Liver (tissue), 9 donors: Measurements from ENCODE around the gene ZNF579. TPM values are rescaled to one million over a fixed set of nuclear protein-coding genes. Genes with fewer than 3 reads are reported as not detected.

Experiments
- DNase-seq: peaks from one replicate; pipeline ENCODE4 v3.0.0-alpha.2; 2017; ENCODE audit warnings: low spot score
- H3K27ac ChIP-seq, 2 donors: one replicate each; pipeline ENCODE4 v1.7.0; 2013; ENCODE audit warnings: inconsistent platforms in 2 of 2, low read length in 2 of 2, control low read depth in 1 of 2, low read depth in 1 of 2, mild to moderate bottlenecking in 1 of 2
- H3K27me3 ChIP-seq, 4 donors: one replicate each; pipeline versions ENCODE4 v1.6.1 to v1.7.0; 2013; ENCODE audit warnings: low read length in 3 of 4, inconsistent platforms in 1 of 4, mild to moderate bottlenecking in 1 of 4, moderate library complexity in 1 of 4; ENCODE audit not compliant: control insufficient read depth in 4 of 4, insufficient read depth in 4 of 4
- H3K36me3 ChIP-seq, 4 donors: one replicate each; pipeline versions ENCODE4 v1.6.1 to v1.7.0; 2013; ENCODE audit warnings: low read length in 3 of 4, mild to moderate bottlenecking in 3 of 4, low read depth in 1 of 4, moderate library complexity in 1 of 4; ENCODE audit not compliant: control insufficient read depth in 4 of 4, insufficient read depth in 3 of 4
- H3K4me1 ChIP-seq, 4 donors: one replicate each; pipeline versions ENCODE4 v1.6.1 to v1.7.0; 2013; ENCODE audit warnings: low read length in 3 of 4, mild to moderate bottlenecking in 3 of 4, moderate library complexity in 1 of 4; ENCODE audit not compliant: control insufficient read depth in 4 of 4, insufficient read depth in 4 of 4
- H3K4me3 ChIP-seq, 3 donors: one replicate each; pipeline versions ENCODE4 v1.6.1 to v1.7.0; 2013; ENCODE audit warnings: low read length in 3 of 3, control low read depth in 1 of 3, low read depth in 1 of 3, mild to moderate bottlenecking in 1 of 3
- H3K9ac ChIP-seq, 2 donors: one replicate each; pipeline ENCODE4 v1.7.0; 2013; ENCODE audit warnings: low read length in 2 of 2, mild to moderate bottlenecking in 2 of 2, moderate library complexity in 2 of 2, control low read depth in 1 of 2, low read depth in 1 of 2
- H3K9me3 ChIP-seq, 4 donors: one replicate each; pipeline versions ENCODE4 v1.6.1 to v1.7.0; 2013; ENCODE audit warnings: low read length in 3 of 4; ENCODE audit not compliant: control insufficient read depth in 4 of 4
- ATF3 ChIP-seq: IDR thresholded peaks from 2 replicates; pipeline ENCODE4 v1.6.1; 2016; ENCODE audit warnings: antibody characterized with exemption
- CTCF ChIP-seq: fragments of 150-350 bp; IDR thresholded peaks from 2 replicates; pipeline ENCODE4 v1.5.1; 2017; ENCODE audit warnings: improper control_type of control experiment, low read depth, low read length; ENCODE audit not compliant: missing input control
- FOXA1 ChIP-seq: IDR thresholded peaks from 2 replicates; pipeline ENCODE4 v1.6.1; 2016; ENCODE audit warnings: antibody characterized with exemption
- FOXA2 ChIP-seq: IDR thresholded peaks from 2 replicates; pipeline ENCODE4 v1.6.1; 2016; ENCODE audit warnings: antibody characterized with exemption
- HNF4A ChIP-seq, 2 donors: conservative IDR thresholded peaks; 2 replicates each; pipeline ENCODE4 v1.6.1; 2016; ENCODE audit warnings: antibody characterized with exemption in 2 of 2, mild to moderate bottlenecking in 2 of 2
- HNF4G ChIP-seq: IDR thresholded peaks from 2 replicates; pipeline ENCODE4 v1.6.1; 2016; ENCODE audit warnings: antibody characterized with exemption
- JUND ChIP-seq, 2 donors: IDR thresholded peaks; 2 replicates each; pipeline ENCODE4 v1.6.1; 2016; ENCODE audit warnings: antibody characterized with exemption in 2 of 2
- MAX ChIP-seq: IDR thresholded peaks from 2 replicates; pipeline ENCODE4 v1.6.1; 2016; ENCODE audit warnings: antibody characterized with exemption
- REST ChIP-seq: IDR thresholded peaks from 2 replicates; pipeline ENCODE4 v1.6.1; 2016; ENCODE audit warnings: antibody characterized with exemption, mild to moderate bottlenecking
- RXRA ChIP-seq, 2 donors: IDR thresholded peaks; 2 replicates each; pipeline ENCODE4 v1.6.1; 2017 to 2018; ENCODE audit warnings: antibody characterized with exemption in 2 of 2, mild to moderate bottlenecking in 1 of 2
- TAF1 ChIP-seq: conservative IDR thresholded peaks from 2 replicates; pipeline ENCODE4 v1.6.1; 2016; ENCODE audit warnings: antibody characterized with exemption, mild to moderate bottlenecking
- ZBTB33 ChIP-seq: IDR thresholded peaks from 2 replicates; pipeline ENCODE4 v1.6.1; 2016; ENCODE audit warnings: antibody characterized with exemption
- WGBS: extraction: QIAGEN DNeasy Blood & Tissue Kit; methylation state at CpG from one replicate; pipeline ENCODE4 v1.1.7; 2013; 5-methylcytosine and 5-hydroxymethylcytosine counted together
- polyA plus RNA-seq, 2 donors: library from polyadenylated mRNA; stranded (reverse) in 1 of 2; unstranded in 1 of 2; fragments of 200-250 nt in 1 of 2; fragments of >200 nt in 1 of 2; fragmentation: Nextera tagmentation in 1 of 2; extraction: Ambion mirVana in 1 of 2; gene quantifications; one replicate each; pipeline versions ENCODE4 v1.2.1 to v1.2.3, GENCODE V29; 2013 to 2015
- total RNA-seq, 2 donors: library from RNA; depleted of rRNA; stranded (reverse); fragments of >200 nt; gene quantifications; one replicate each; pipeline ENCODE4 v1.2.3, GENCODE V29; 2014
- donor health status: healthy.
- donor health status: healthy.
- donor health status: healthy.
- donor health status: healthy.
- donor health status: healthy.

Gene ZNF579
- total and polyA plus RNA-seq, 4 donors, result 0.92 to 3.3 (median 1.2) TPM

GRCh38 chr19:55623561-55623960 is 42.9 kb upstream of the ZNF579 start:
- 74% methylated on average over 7 of the region's 7 CpGs for WGBS
- no peak overlapping the region for H3K4me3 ChIP-seq
- H3K4me1 ChIP-seq, result peaks cover 0 to 12% (median 7%) of the 10 kb centered on the region in 4 donors
- no peaks in the 10 kb centered on the region for H3K9me3 ChIP-seq
- no peaks in the 10 kb centered on the region for H3K27me3 ChIP-seq
- H3K27ac ChIP-seq, result no peak overlapping the region
- no peak for TF ChIP-seq ATF3
- TF ChIP-seq REST, result no peak
- no peak for TF ChIP-seq JUND (IDR thresholded peaks at IDR 0.05)
- no peak for TF ChIP-seq CTCF
- no peak for TF ChIP-seq FOXA1
- no peak for TF ChIP-seq ZBTB33
- TF ChIP-seq HNF4A (conservative IDR thresholded peaks at IDR 0.05), result no peak
- TF ChIP-seq MAX, result no peak
- no peak for TF ChIP-seq RXRA (IDR thresholded peaks at IDR 0.05)
- no peak for TF ChIP-seq TAF1
- H3K36me3 ChIP-seq, result peaks cover 0 to 4% (median 1%) of the 10 kb centered on the region in 4 donors
- no peak for DNase-seq
- H3K9ac ChIP-seq, result no peak overlapping the region

- TF ChIP-seq RXRA (IDR thresholded peaks at IDR 0.05) (no peak), MAX (no peak), HNF4G (no peak), JUND (IDR thresholded peaks at IDR 0.05) (no peak), ZBTB33 (no peak), FOXA2 (no peak), CTCF (no peak), TAF1 (no peak)
Measured at GRCh38 chr19:55623130-55623529, 42.5 kb upstream of the ZNF579 start.

More at GRCh38 chr19:55623130-55623529, 42.5 kb upstream of the ZNF579 start:
- 97% methylated on average over 7 of the region's 7 CpGs for WGBS
- H3K4me1 ChIP-seq, result peaks cover 0 to 12% (median 7%) of the 10 kb centered on the region in 4 donors
- H3K36me3 ChIP-seq, result peaks cover 0 to 4% (median 1%) of the 10 kb centered on the region in 4 donors
- no peak overlapping the region for H3K9ac ChIP-seq
- no peak overlapping the region for H3K27ac ChIP-seq
- no peak for DNase-seq
- H3K4me3 ChIP-seq, result no peak overlapping the region
- no peaks in the 10 kb centered on the region for H3K9me3 ChIP-seq
- no peaks in the 10 kb centered on the region for H3K27me3 ChIP-seq
